ENCODE measurements around the gene VAT1L. TPM values are rescaled to one million over a fixed set of nuclear protein-coding genes. Genes with fewer than 3 reads are reported as not detected.

The VAT1L gene
- 0.98 and 2.5 TPM in 2 replicates for total RNA-seq

GRCh38 chr16:77788181-77789084, at the start of gene VAT1L:
Gene VAT1L (plus strand): TSS chr16:77788564. CDS start chr16:77788683, 119 bp downstream.

GRCh38 chr16:78022347-78023060, 234.1 kb downstream of the VAT1L start, which contains the start of gene CLEC3A:
Gene CLEC3A (plus strand): TSS chr16:78022548. CDS start chr16:78022627, 79 bp downstream.

Other genes starting within 250 kb of the VAT1L start
- gene NUDT7, start 66.0 kb upstream of the VAT1L start, total RNA-seq = 2.3 and 7.9 TPM in 2 replicates
- gene CLEC3A, start 234.0 kb downstream of the VAT1L start, total RNA-seq = not detected in 2 replicates